ENCODE measurements around the gene RASA2.

GRCh38 chr3:141499965-141500364 lies 13.1 kb downstream of the RASA2 start:
- TF ChIP-seq, protein P1, sequence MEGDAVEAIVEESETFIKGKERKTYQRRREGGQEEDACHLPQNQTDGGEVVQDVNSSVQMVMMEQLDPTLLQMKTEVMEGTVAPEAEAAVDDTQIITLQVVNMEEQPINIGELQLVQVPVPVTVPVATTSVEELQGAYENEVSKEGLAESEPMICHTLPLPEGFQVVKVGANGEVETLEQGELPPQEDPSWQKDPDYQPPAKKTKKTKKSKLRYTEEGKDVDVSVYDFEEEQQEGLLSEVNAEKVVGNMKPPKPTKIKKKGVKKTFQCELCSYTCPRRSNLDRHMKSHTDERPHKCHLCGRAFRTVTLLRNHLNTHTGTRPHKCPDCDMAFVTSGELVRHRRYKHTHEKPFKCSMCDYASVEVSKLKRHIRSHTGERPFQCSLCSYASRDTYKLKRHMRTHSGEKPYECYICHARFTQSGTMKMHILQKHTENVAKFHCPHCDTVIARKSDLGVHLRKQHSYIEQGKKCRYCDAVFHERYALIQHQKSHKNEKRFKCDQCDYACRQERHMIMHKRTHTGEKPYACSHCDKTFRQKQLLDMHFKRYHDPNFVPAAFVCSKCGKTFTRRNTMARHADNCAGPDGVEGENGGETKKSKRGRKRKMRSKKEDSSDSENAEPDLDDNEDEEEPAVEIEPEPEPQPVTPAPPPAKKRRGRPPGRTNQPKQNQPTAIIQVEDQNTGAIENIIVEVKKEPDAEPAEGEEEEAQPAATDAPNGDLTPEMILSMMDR (conservative IDR thresholded peaks at IDR 0.05), result no peak
- TF ChIP-seq EZH2 (IDR thresholded peaks at IDR 0.05; ENCODE audit: low read depth), result no peak

All from PC-9 (cell line).